ENCODE measurements around the gene CUL1.

GRCh38 chr7:148787571-148788295 lies 89.0 kb downstream of the CUL1 start:
- TF ChIP-seq CTCF (IDR thresholded peaks at IDR 0.05) (no peak), POLR2AphosphoS5 (IDR thresholded peaks at IDR 0.05) (no peak), POLR2A (IDR thresholded peaks at IDR 0.05) (no peak)

Data from gastroesophageal sphincter (tissue), 3 donors.